ENCODE data around the gene VWA7.

GRCh38 chr6:31779908-31780307 is 2.8 kb upstream of the VWA7 start:
- TF ChIP-seq POLR2A (IDR thresholded peaks at IDR 0.05; ENCODE audit: low read length) = no peak
- no peak for TF ChIP-seq GATA1 (IDR thresholded peaks at IDR 0.05; ENCODE audit: low read depth, low read length)

All from erythroblast (primary cell).